Panc1 (cell line): ENCODE results near the gene OTUD7B. TPM values are rescaled to one million over a fixed set of nuclear protein-coding genes. Genes with fewer than 3 reads are reported as not detected.

Experiments used
- ATAC-seq: fragments of 200-7000 bp; cut with Tn5 transposase; 2 replicates; pipeline ENCODE4 v1.9.1; 2020; ENCODE audit warnings: mild to moderate bottlenecking, moderate library complexity
- BruUV-seq: library from RNA; stranded (reverse); fragments of 400-500 nt; replicated peaks from 2 replicates; lab custom pipeline; 2021; lab: Mats Ljungman, UMichigan
- CTCF ChIA-PET: fragments of 300-600 bp; sonication (Branson Sonifier 250); formaldehyde crosslinking; loops from one replicate; lab custom pipeline; 2022; ENCODE audit warnings: antibody characterized with exemption; lab: Charles Lee
- POLR2A ChIA-PET: fragments of 300-600 bp; sonication (Branson Sonifier 250); formaldehyde crosslinking; loops from one replicate; lab custom pipeline; 2022; ENCODE audit warnings: antibody characterized with exemption; lab: Charles Lee
- DNase-seq: peaks from one replicate; pipeline ENCODE4 v3.0.0-alpha.2; 2010; ENCODE audit warnings: low read depth, low spot score
- H3K27ac ChIP-seq: 2 replicates; pipeline ENCODE4 v1.5.1; 2011; ENCODE audit warnings: mild to moderate bottlenecking, low read length, inconsistent platforms
- H3K27me3 ChIP-seq: fragments of 200-500 bp; sonication (Bioruptor generic); 2 replicates; pipeline ENCODE4 v1.6.0; 2014; ENCODE audit warnings: low read length, inconsistent platforms; ENCODE audit not compliant: control insufficient read depth, insufficient read depth
- H3K36me3 ChIP-seq: fragments of 200-500 bp; sonication (Bioruptor generic); 2 replicates; pipeline ENCODE4 v1.5.1; 2014; ENCODE audit warnings: inconsistent platforms, mild to moderate bottlenecking, low read length, moderate library complexity; ENCODE audit not compliant: control insufficient read depth, insufficient read depth
- H3K4me1 ChIP-seq: 2 replicates; pipeline ENCODE4 v1.5.1; 2011; ENCODE audit warnings: inconsistent platforms, mild to moderate bottlenecking, low read length, moderate library complexity; ENCODE audit not compliant: control insufficient read depth, insufficient read depth
- H3K4me3 ChIP-seq, 2 experiments: 2 replicates each; pipeline ENCODE4 v1.5.1; 2011 to 2012; ENCODE audit warnings: low read depth in 2 of 2, low read length in 2 of 2, mild to moderate bottlenecking in 2 of 2, inconsistent platforms in 1 of 2, moderate library complexity in 1 of 2
- H3K9me3 ChIP-seq: fragments of 200-500 bp; sonication (Bioruptor generic); 2 replicates; pipeline ENCODE4 v1.5.1; 2014; ENCODE audit warnings: low read depth, mild to moderate bottlenecking, inconsistent platforms, low read length, moderate library complexity; ENCODE audit not compliant: control insufficient read depth, insufficient read depth
- CTCF ChIP-seq: fragments of 450-650 bp; IDR thresholded peaks from 2 replicates; pipeline ENCODE4 v1.5.1; 2017; ENCODE audit warnings: mild to moderate bottlenecking
- POLR2AphosphoS5 ChIP-seq: IDR thresholded peaks from 2 replicates; pipeline ENCODE4 v1.6.1; 2012; ENCODE audit warnings: mild to moderate bottlenecking, low read depth, low read length, moderate library complexity
- SIN3A ChIP-seq: IDR thresholded peaks from 2 replicates; pipeline ENCODE4 v1.6.1; 2012; ENCODE audit warnings: low read depth, mild to moderate bottlenecking, low read length, moderate library complexity, borderline replicate concordance; ENCODE audit not compliant: insufficient read depth
- TCF7L2 ChIP-seq: IDR thresholded peaks from 2 replicates; pipeline ENCODE4 v1.6.1; 2011; ENCODE audit warnings: mild to moderate bottlenecking, low read depth, low read length, inconsistent platforms
- in situ Hi-C: cut with HindIII; loops from 2 replicates; pipeline ENCODE4 v1.10.0; 2016; ENCODE audit warnings: low sequenced_read_pairs, low pct_unique_long_range_greater_than_20kb
- intact Hi-C: fragments of 100-400 bp; cut with micrococcal nuclease; formaldehyde crosslinking; loops from one replicate; pipeline ENCODE4 v1.10.0; 2022; ENCODE audit not compliant: unreplicated experiment
- total RNA-seq: library from RNA; stranded (reverse); gene quantifications from one replicate; pipeline ENCODE4 v1.2.1, GENCODE V29; 2021; ENCODE audit not compliant: unreplicated experiment
- TF ChIP-seq, protein P1 (sequence below), 2 experiments: IDR thresholded peaks; 2 replicates each; pipeline ENCODE4 v1.6.1; 2011 to 2012; ENCODE audit warnings: low read depth in 2 of 2, control low read depth in 1 of 2, low read length in 1 of 2, mild to moderate bottlenecking in 1 of 2, moderate library complexity in 1 of 2; ENCODE audit not compliant: insufficient read depth in 1 of 2

The OTUD7B gene
- total RNA-seq, 1 experiment from 2014 or later: 24.1 TPM

- CTCF ChIA-PET: interaction anchor here (0.6 kb wide), 1 partner anchor 243 kb away, joined by 3 read pairs; no protein-coding TSS in a partner anchor
- TF ChIP-seq POLR2AphosphoS5 (peak; percentile 95), CTCF (no peak), SIN3A (0 out of 2 replicates have a peak, but pooled peaks have one; percentile 36), TCF7L2 (no peak)
- TF ChIP-seq, protein P1, sequence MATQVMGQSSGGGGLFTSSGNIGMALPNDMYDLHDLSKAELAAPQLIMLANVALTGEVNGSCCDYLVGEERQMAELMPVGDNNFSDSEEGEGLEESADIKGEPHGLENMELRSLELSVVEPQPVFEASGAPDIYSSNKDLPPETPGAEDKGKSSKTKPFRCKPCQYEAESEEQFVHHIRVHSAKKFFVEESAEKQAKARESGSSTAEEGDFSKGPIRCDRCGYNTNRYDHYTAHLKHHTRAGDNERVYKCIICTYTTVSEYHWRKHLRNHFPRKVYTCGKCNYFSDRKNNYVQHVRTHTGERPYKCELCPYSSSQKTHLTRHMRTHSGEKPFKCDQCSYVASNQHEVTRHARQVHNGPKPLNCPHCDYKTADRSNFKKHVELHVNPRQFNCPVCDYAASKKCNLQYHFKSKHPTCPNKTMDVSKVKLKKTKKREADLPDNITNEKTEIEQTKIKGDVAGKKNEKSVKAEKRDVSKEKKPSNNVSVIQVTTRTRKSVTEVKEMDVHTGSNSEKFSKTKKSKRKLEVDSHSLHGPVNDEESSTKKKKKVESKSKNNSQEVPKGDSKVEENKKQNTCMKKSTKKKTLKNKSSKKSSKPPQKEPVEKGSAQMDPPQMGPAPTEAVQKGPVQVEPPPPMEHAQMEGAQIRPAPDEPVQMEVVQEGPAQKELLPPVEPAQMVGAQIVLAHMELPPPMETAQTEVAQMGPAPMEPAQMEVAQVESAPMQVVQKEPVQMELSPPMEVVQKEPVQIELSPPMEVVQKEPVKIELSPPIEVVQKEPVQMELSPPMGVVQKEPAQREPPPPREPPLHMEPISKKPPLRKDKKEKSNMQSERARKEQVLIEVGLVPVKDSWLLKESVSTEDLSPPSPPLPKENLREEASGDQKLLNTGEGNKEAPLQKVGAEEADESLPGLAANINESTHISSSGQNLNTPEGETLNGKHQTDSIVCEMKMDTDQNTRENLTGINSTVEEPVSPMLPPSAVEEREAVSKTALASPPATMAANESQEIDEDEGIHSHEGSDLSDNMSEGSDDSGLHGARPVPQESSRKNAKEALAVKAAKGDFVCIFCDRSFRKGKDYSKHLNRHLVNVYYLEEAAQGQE (IDR thresholded peaks at IDR 0.05; ENCODE audit: insufficient read depth in 1 of 2, low read depth in 2 of 2, low read length in 1 of 2): 0 out of 4 replicates have a peak, but pooled peaks of 1 of the 2 experiments have one; percentile 36
- Histone ChIP-seq H3K27me3 (no peaks in the 10 kb centered on the region), H3K27ac (peak within 1 kb of the TSS; percentile 99), H3K4me1 (peaks cover 25% of the 10 kb centered on the region), H3K4me3 (peak within 1 kb of the TSS; percentile 79 to 93), H3K9me3 (no peaks in the 10 kb centered on the region), H3K36me3 (peaks cover 28% of the 10 kb centered on the region)
- peak; percentile 99 for ATAC-seq
- no peak for DNase-seq
- intact Hi-C loops (no loop called here), in situ Hi-C loops (no loop called here)
- POLR2A ChIA-PET: interaction anchor here (0.8 kb wide), 1 partner anchor 42 kb away, joined by 3 read pairs; no protein-coding TSS in a partner anchor
- TSS peak; percentile 99 for BruUV-seq
Observed at GRCh38 chr1:149927563-149928400, 82.7 kb downstream of the OTUD7B start, which contains the start of gene SF3B4. Gene SF3B4 (minus strand): TSS chr1:149927803. CDS start chr1:149927759, 44 bp downstream.

DNA sequence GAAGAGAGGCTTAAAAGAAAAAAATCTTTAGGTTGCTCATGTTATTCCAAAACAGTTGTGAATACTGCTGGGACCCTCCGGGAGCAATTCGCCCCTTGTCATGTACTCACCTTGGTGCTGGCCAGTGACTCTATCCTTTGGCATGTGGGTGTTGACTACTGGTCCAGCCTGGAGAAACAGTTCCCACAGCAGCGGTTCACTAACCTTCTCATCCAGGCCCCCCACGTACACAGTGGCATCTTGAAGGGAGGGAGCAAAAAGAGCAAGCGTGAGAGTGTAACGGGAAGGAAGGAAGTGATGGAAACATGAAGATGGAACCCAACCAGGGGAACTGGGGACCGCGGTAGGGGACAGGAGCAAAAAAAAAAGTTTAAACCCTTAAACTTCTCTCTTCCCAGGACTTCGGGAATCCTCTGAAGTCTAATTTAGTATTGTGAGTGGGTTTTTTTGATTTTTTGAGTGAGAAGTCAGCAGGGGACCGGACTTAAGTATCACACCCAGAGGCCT lies 83.4 kb downstream of the OTUD7B start:
- H3K9me3 ChIP-seq: no peaks in the 10 kb centered on the region
- intact Hi-C loops (no loop called here), in situ Hi-C loops (no loop called here)
- BruUV-seq: no TSS peak
- TF ChIP-seq SIN3A (no peak), CTCF (no peak), POLR2AphosphoS5 (no peak), TCF7L2 (no peak)
- TF ChIP-seq, protein P1 (IDR thresholded peaks at IDR 0.05; ENCODE audit: insufficient read depth in 1 of 2, low read depth in 2 of 2, low read length in 1 of 2): no peak
- ATAC-seq (no peak), DNase-seq (no peak)
- peak overlapping the region; percentile 79 to 93 for H3K4me3 ChIP-seq
- POLR2A ChIA-PET: no interaction called here
- no peaks in the 10 kb centered on the region for H3K27me3 ChIP-seq
- peak overlapping the region; percentile 99 for H3K27ac ChIP-seq
- CTCF ChIA-PET: interaction anchor here (0.6 kb wide), 1 partner anchor 244 kb away, joined by 3 read pairs; no protein-coding TSS in a partner anchor
- H3K36me3 ChIP-seq: peaks cover 28% of the 10 kb centered on the region
- H3K4me1 ChIP-seq: peaks cover 25% of the 10 kb centered on the region
